EL (cell line): ENCODE data around the gene HSPBP1.

ENCODE experiments used
- DNase-seq: peaks from one replicate; pipeline ENCODE4 v3.0.0-alpha.2; 2016

Gene HSPBP1

GRCh38 chr19:55304279-55304978, 24.5 kb upstream of the HSPBP1 start:
- DNase-seq: peak; percentile 30

- no peak for DNase-seq
Observed at GRCh38 chr19:55303477-55303876, 23.6 kb upstream of the HSPBP1 start.

- no peak for DNase-seq
Observed at GRCh38 chr19:55302318-55302703, 22.4 kb upstream of the HSPBP1 start.

- peak; percentile 77 for DNase-seq
Observed at GRCh38 chr19:55301459-55302317, 21.8 kb upstream of the HSPBP1 start.

- DNase-seq: no peak
Observed at GRCh38 chr19:55300886-55301458, 21.1 kb upstream of the HSPBP1 start.

- DNase-seq: no peak
Observed at GRCh38 chr19:55299991-55300390, 20.1 kb upstream of the HSPBP1 start.

GRCh38 chr19:55297267-55297666, 17.4 kb upstream of the HSPBP1 start:
- no peak for DNase-seq

- DNase-seq: no peak
Observed at GRCh38 chr19:55289117-55289796, 9.3 kb upstream of the HSPBP1 start.

GRCh38 chr19:55287361-55288079, 7.6 kb upstream of the HSPBP1 start:
- no peak for DNase-seq

- no peak for DNase-seq
Observed at GRCh38 chr19:55285229-55285890, 5.5 kb upstream of the HSPBP1 start.

- no peak for DNase-seq
Observed at GRCh38 chr19:55284405-55285058, 4.6 kb upstream of the HSPBP1 start.

- DNase-seq: peak; percentile 76
Observed at GRCh38 chr19:55283548-55284377, 3.9 kb upstream of the HSPBP1 start, which contains the start of gene BRSK1. TSS of gene BRSK1 (plus strand) at chr19:55283997. CDS start at chr19:55284443, 446 bp downstream.

- DNase-seq: no peak
Observed at GRCh38 chr19:55279340-55279739, 570 bp downstream of the HSPBP1 start.

- DNase-seq: no peak
Observed at GRCh38 chr19:55278391-55279135, 1.3 kb downstream of the HSPBP1 start.

GRCh38 chr19:55277494-55277893, 2.4 kb downstream of the HSPBP1 start:
- no peak for DNase-seq

- no peak for DNase-seq
Observed at GRCh38 chr19:55276720-55277430, 3.0 kb downstream of the HSPBP1 start.

GRCh38 chr19:55275851-55276719, 3.8 kb downstream of the HSPBP1 start:
- DNase-seq: no peak
